ENCODE measurements around the gene VIL1.

DNA sequence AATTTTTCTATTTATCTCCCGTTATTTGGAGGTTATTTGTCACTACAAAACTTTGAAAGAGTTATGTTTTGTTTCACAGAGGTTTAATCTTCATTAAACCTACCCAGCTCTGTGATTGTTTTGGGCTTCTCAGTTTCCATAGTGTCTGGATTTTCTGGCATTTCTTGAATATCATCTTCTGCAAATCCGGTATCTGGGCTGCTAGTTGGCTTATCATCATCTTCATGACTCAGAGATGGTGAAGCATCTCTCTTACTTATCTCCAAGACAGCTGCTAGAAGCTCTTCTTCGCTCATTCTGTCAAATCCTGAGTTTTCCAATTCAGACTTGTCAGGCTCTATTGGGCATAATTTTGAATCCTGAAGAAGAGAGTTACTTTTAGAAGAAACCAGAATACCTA lies 55.6 kb downstream of the VIL1 start:
- no peak for TF ChIP-seq ZFP37 (tag by site-specific recombination; IDR thresholded peaks at IDR 0.05)
- TF ChIP-seq ZNF510 (tag by site-specific recombination; IDR thresholded peaks at IDR 0.05; ENCODE audit: insufficient replicate concordance): no peak
- TF ChIP-seq, protein P1, sequence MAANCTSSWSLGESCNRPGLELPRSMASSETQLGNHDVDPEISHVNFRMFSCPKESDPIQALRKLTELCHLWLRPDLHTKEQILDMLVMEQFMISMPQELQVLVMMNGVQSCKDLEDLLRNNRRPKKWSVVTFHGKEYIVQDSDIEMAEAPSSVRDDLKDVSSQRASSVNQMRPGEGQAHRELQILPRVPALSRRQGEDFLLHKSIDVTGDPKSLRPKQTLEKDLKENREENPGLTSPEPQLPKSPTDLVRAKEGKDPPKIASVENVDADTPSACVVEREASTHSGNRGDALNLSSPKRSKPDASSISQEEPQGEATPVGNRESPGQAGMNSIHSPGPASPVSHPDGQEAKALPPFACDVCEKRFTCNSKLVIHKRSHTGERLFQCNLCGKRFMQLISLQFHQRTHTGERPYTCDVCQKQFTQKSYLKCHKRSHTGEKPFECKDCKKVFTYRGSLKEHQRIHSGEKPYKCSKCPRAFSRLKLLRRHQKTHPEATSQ (tag by site-specific recombination; IDR thresholded peaks at IDR 0.05): no peak
- TF ChIP-seq CTCF (tag by site-specific recombination; IDR thresholded peaks at IDR 0.05): no peak
- no peak for TF ChIP-seq ZNF529 (tag by site-specific recombination; IDR thresholded peaks at IDR 0.05; ENCODE audit: insufficient replicate concordance)
- TF ChIP-seq ZNF707 (tag by site-specific recombination; IDR thresholded peaks at IDR 0.05): no peak
- no peak for TF ChIP-seq ZBTB21 (tag by site-specific recombination; IDR thresholded peaks at IDR 0.05)
- TF ChIP-seq ZNF560 (tag by site-specific recombination; IDR thresholded peaks at IDR 0.05; ENCODE audit: borderline replicate concordance): no peak
- TF ChIP-seq, protein P2, sequence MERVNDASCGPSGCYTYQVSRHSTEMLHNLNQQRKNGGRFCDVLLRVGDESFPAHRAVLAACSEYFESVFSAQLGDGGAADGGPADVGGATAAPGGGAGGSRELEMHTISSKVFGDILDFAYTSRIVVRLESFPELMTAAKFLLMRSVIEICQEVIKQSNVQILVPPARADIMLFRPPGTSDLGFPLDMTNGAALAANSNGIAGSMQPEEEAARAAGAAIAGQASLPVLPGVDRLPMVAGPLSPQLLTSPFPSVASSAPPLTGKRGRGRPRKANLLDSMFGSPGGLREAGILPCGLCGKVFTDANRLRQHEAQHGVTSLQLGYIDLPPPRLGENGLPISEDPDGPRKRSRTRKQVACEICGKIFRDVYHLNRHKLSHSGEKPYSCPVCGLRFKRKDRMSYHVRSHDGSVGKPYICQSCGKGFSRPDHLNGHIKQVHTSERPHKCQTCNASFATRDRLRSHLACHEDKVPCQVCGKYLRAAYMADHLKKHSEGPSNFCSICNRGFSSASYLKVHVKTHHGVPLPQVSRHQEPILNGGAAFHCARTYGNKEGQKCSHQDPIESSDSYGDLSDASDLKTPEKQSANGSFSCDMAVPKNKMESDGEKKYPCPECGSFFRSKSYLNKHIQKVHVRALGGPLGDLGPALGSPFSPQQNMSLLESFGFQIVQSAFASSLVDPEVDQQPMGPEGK (tag by site-specific recombination; IDR thresholded peaks at IDR 0.05): no peak
- TF ChIP-seq, protein P3, sequence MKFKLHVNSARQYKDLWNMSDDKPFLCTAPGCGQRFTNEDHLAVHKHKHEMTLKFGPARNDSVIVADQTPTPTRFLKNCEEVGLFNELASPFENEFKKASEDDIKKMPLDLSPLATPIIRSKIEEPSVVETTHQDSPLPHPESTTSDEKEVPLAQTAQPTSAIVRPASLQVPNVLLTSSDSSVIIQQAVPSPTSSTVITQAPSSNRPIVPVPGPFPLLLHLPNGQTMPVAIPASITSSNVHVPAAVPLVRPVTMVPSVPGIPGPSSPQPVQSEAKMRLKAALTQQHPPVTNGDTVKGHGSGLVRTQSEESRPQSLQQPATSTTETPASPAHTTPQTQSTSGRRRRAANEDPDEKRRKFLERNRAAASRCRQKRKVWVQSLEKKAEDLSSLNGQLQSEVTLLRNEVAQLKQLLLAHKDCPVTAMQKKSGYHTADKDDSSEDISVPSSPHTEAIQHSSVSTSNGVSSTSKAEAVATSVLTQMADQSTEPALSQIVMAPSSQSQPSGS (tag by site-specific recombination; IDR thresholded peaks at IDR 0.05; ENCODE audit: low read depth): no peak
